GM15510 (cell line): ENCODE measurements around the gene VAT1L.

Experiments used
- POLR2A ChIP-seq: IDR thresholded peaks from 3 replicates; pipeline ENCODE4 v1.6.1; 2011; ENCODE audit warnings: borderline replicate concordance; ENCODE audit not compliant: insufficient read length; ENCODE audit errors: extremely low read depth

VAT1L gene

GRCh38 chr16:78024159-78024558 lies 235.8 kb downstream of the VAT1L start:
- no peak for TF ChIP-seq POLR2A

DNA sequence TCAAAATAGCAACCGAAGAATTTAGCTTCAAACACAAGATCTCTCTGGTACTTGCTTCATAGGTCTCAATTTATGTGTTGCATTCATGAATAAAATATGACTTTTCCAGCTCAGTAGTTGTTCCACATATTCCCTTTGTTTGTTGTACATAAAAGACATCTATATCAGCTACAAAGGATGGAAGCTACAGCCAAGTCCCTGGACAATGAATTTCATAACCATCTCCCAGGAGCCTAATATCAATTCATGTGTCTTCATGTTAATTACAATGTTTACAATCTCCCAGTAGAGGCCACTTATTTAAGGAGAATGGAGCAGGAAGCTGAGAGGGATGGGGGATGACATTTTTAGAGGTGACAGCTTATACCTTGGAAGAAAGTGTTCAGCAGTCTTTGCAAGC lies 237.3 kb downstream of the VAT1L start:
- no peak for TF ChIP-seq POLR2A

- no peak for TF ChIP-seq POLR2A
Observed at GRCh38 chr16:78028018-78028417, 239.7 kb downstream of the VAT1L start.
